Stimulated activated CD4-positive, alpha-beta T cell treated with anti-CD3 and anti-CD28 coated beads, TNF-alpha, amount 100 ng/mL, for 24 hours (primary cell): ENCODE data around the gene WAPL.

Experiments used
- DNase-seq, 3 experiments: peaks; one replicate each; pipeline ENCODE4 v3.0.0-alpha.2; 2020; ENCODE audit warnings: low read depth in 3 of 3

Gene WAPL

GRCh38 chr10:86472061-86472460, 49.5 kb downstream of the WAPL start:
- DNase-seq = no peak

GRCh38 chr10:86461963-86462804, 59.4 kb downstream of the WAPL start:
- DNase-seq = no peak

- no peak for DNase-seq
Observed at GRCh38 chr10:86451604-86451960, 70.0 kb downstream of the WAPL start.

- DNase-seq = no peak
Observed at GRCh38 chr10:86450806-86451603, 70.6 kb downstream of the WAPL start.

GRCh38 chr10:86449926-86450558, 71.5 kb downstream of the WAPL start:
- DNase-seq = no peak

DNA sequence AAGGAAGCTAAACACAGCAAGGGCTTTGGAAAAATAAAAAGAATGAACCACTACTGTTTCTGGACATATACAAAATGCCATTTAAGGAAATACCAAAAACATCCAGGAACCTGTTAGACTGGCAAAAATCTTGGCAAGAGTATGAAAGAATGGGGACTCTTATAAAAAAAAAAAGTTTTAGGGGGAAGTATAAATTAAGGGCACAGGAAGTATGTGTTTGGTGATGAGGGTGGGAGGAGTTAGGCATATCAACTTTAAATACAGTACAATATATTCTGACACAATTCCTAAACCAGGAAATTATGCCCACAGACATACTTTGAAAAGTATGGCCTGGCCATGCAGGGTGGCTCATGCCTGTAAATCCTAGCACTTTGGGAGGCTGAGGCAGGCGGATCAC, 74.2 kb downstream of the WAPL start:
- no peak for DNase-seq

DNA sequence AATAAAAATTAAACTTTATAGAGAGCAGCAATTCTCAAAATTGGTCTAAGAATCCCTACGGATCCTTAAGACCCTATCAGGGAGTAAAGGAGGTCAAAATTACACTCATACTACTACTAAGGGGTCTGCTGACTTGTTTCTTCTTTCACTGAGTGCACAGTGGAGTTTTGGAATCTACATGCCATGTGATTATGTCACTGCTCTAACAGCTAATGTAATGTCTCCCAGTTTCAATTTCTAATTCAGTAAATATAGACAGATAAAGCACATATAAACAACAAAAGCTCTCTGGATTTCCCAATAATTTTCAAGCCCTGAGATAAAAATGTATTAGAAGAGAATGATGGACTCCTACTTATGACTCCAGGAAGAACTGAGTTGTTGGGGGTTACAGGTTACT, 74.6 kb downstream of the WAPL start:
- no peak for DNase-seq

- no peak for DNase-seq
Observed at GRCh38 chr10:86446440-86446839, 75.2 kb downstream of the WAPL start.

DNA sequence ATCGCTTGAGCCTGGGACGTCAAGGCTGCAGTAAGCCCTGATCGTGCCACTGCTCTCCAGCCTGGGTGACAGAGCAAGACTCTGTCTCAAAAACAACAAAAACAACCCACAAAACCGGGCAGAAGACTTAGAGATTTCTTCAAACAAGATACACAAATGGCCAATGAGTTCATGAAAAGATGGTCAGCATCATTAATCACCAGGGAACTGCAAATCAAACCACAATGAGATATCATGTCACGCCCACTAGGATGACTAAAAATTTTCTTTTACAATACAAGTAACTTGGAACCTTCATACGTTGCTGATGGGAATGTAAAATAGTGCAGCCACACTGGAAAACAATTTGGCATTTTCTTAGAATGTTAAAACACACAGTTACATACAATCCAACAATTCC, 77.7 kb downstream of the WAPL start:
- DNase-seq = no peak

- no peak for DNase-seq
Observed at GRCh38 chr10:86443069-86443468, 78.5 kb downstream of the WAPL start.

DNA sequence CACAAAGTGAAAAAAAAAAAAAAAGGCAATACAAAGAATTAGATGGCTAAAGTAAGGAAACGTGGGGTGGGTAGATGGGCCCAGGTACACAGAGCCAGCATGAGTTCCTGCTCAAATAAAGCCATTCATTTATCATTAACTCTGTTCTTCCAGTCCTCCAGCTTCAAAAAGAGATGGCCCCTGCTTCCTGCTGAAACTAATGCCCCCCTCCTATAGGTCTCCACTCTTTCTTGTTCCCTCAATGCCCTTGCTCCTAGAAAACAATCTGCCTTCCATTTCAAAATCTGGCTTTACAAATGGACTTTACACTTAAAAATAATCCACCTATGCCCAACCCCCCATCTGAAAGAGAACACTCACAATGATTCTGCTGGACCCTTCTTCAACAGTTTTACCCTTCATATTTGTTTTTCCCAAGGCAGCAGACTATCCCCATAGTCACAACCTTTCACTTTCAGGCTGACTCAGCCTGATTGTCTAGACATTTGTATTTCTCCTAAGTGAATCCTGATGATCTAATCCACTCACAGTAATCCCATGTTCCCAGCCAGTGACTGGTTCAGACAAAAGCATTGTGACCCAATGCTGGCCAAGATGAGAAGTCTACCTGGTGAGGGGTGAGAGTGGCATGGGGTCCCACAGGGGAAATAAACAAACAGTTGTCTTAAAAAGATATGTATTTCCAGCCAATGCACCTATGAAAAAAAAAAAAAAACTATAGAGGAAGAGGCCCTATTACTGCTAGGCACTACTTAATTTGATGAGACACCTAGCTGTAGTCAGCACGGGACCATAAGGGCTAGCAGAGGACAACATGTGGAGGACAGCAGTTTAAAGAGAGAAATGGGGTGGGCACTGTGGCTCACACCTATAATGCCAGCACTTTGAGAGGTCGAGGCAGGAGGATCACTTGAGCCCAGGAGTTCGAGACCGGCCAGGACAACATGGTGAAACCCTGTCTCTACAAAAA, 80.4 kb downstream of the WAPL start:
- no peak for DNase-seq

GRCh38 chr10:86439544-86439943, 82.0 kb downstream of the WAPL start:
- DNase-seq = no peak

DNA sequence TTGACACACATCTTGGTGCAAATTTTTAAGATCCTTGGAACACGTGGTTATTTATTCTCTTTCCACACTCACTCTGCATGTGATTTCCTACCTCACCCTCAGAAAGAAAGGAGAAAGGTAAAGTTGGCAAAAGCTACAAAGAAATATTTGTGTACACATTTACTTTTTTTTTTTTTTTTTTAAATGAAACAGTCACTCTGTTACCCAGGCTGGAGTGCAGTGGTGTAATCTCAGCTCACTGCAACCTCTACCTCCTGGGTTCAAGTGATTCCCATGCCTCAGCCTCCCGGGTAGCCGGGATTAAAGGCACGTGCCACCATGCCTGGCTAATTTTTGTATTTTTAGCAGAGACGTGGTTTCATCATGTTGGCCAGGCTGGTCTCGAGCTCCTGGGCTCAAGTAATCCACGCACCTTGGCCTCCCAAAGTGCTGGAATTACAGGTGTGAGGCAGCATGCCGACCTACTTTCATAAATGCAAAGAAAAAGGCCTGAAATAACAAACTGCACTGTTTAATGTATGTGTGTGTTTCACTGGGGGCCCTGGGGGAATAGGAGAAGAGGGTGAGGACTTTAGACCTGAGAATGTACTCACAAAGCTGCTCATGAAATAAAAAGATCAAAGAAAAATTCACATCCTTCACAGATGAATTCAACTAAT, 83.4 kb downstream of the WAPL start:
- no peak for DNase-seq

DNA sequence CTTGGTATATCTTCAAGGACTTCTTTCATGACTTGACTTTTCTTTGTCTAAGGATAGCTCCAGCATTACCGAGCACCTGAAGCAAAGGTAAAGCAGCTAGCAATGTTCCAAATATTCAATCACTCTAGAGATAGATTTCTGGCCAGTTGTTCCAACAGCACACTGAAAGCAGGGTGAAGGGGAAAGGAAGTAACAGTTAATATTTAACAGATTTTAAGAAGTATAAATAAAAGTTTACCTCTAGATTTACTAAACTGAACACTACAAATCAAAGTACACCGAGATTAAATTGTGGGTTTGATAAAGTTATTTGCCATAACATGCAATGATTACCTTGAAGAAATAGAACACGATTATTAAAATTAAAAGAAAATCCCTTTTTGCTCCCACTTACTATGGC, 84.1 kb downstream of the WAPL start:
- no peak for DNase-seq

DNA sequence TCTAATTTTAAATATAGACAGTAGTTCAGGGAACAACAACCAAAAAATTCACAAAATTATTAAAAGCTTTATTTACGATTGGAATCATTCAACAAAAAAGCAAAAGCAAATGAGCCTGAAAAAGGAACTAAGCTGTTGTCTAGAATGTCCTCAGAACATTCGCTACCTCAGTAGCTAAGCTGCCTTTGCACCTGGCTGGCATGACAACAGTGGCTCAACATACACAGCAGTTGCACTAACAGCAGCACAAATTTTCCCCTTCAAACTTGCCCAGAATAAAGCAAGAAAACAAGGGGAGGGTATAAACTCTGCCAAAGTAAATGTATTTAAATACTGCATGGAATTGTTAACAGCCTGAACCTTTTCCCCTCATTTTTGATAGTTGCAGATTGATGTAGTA, 84.6 kb downstream of the WAPL start:
- DNase-seq = no peak

DNA sequence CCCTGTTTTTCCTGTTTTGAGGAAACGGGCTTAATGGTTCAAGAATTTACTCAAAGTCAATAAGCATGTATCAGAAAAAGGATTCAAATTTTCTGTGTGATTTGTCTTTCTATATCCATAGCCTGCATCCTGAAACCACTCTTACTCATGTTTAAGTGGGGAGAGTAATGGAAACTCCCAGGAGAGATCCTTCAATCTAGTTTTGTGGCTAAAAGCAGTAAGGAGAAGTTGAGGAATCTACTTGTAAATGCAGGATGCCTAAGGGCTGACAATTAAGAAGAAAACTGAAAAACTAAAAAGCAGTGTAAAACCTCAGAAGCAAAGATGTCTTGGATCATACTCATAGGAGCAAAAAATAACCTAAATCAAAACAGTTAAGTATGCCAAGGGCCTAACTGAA, 86.9 kb downstream of the WAPL start:
- no peak for DNase-seq

GRCh38 chr10:86423739-86424138, 97.9 kb downstream of the WAPL start:
- no peak for DNase-seq

DNA sequence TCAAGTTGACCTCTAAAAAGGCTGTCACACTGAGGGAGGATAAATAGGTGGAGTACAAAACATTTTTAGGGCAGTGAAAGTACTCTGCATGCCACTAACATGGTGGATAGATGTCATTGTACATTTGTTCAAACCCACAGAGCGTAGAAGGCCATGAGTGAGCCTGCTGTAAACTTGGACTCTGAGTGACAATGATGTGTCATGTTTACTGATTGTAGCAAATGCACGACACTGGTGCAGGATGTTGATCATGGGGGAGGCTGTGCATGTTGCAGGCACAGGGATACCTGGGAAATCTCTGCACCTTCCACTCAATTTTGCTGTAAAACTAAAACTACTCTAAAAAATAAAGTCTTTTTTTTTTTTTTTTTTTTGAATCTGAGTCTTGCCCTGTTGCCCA, 102.5 kb downstream of the WAPL start:
- DNase-seq = no peak

- DNase-seq = no peak
Observed at GRCh38 chr10:86415583-86415982, 106.0 kb downstream of the WAPL start.

GRCh38 chr10:86415116-86415515, 106.5 kb downstream of the WAPL start:
- no peak for DNase-seq
